Activated naive CD4-positive, alpha-beta T cell treated with Interleukin-2 at 50 U/mL for 16 hours (primary cell): ENCODE measurements around the gene GPR135.

Experiments
- DNase-seq: peaks from one replicate; pipeline ENCODE4 v3.0.0-alpha.2; 2020

The GPR135 gene, protein sequence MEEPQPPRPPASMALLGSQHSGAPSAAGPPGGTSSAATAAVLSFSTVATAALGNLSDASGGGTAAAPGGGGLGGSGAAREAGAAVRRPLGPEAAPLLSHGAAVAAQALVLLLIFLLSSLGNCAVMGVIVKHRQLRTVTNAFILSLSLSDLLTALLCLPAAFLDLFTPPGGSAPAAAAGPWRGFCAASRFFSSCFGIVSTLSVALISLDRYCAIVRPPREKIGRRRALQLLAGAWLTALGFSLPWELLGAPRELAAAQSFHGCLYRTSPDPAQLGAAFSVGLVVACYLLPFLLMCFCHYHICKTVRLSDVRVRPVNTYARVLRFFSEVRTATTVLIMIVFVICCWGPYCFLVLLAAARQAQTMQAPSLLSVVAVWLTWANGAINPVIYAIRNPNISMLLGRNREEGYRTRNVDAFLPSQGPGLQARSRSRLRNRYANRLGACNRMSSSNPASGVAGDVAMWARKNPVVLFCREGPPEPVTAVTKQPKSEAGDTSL

DNA sequence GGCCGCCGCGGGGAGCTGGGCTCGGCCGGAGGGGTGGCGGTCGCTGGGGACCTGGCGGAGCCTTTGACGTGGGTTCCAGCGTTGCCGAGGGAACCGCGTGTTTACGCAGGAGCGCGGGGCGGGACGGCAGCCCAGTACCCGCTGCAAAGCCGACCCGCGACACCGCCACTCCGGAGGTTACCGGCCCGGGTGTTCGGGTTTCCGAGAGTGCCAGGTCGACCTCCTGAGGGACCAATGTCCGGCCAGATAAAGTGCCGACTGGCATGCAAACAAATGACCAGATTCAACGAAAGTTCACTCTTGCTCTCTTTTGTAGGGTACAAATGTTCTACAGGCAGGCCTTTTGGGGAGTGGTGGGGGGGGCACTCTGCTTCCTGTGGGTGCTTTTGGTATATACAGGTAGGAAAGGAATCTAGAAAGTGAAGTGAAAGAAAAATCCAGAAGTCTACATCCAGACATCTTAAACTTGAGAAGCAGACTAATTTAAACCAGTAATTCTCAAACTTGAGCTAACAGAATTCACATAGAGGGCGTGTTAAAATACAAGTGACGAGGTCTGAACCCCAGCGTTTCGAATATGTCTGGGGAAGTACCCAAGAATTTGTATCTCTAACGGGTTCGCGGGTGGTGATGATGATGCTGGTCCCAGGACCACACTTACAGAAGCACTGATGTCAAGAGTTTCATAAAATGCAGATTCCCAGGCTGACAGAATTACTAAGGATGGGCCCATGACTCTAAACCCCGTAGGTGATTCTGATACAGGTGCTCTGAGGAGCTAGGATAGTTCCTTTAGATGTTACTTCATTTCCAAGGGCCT is at the start of gene GPR135:
GPR135 (minus strand) TSS at position 65 of the 820 bp plus-strand sequence. CDS start 154 bp downstream, outside the sequence.
- DNase-seq = no peak

DNA sequence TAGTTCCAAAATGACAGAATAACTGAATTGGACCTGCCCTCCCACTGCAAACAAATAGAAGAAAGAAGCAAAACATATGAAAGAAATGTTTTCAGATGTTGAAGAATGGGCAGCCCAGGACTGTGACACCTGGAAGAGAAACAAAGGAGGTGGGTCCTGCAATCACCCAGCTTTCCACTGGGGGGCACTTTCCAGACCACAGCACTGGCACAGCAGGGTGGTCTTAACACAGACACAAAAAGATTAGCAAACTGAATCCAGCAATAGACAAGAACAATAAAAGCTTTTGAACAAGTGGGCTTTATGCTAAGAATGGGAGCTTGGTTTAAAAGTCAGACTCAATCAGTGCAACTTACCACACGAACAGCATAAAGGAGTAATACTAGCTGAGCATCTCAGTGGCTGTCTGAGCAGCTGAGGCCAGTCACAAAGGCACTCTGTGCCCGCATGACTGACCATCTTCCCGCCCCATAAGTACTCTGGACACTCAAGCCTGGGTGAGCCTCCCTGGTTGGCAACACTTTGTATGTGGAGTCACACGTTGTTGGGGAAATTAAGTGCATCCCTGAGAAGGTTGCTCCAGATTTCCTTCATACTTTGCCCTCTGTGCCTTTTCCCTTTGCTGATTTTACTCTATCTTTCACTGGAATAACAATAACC is 46.9 kb upstream of the GPR135 start:
- DNase-seq = no peak

DNA sequence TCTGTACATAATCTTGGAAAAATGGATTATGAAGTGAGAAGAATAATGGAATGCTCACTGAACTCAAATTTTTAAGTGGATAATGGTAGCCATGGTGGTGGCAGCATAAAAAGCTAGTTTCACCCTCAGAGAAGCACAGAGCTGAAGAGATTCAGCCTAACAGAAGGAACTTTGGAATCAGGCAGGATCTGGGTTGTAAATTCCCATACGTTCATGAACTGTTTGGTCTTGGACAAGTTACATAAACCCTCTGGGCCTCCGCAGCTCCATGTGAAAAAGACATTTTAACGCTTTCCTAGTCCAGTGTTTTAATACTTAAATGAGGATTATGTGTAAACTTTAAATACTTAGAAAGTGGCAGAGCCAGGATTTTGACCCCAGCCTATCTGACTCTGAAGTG is 45.8 kb upstream of the GPR135 start:
- DNase-seq = no peak

DNA sequence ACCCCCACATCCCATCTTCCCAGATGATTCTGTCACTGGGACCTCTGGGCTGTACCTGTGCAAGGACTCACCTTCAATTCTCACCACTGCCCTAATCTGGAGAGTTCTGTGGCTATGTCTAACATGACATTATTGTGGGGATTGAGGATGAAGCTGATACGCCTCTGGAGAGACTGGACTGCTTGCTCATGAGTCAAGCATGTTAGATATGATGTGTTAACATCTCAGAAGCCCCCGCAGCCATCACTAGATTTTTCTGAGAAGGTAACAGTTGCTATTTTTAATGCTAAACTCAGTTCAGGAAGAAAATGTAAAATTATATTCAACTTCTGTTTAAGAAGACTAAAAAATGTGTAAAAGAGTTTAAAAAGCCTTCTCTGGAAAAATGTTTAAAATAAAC is 44.8 kb upstream of the GPR135 start:
- no peak for DNase-seq

DNA sequence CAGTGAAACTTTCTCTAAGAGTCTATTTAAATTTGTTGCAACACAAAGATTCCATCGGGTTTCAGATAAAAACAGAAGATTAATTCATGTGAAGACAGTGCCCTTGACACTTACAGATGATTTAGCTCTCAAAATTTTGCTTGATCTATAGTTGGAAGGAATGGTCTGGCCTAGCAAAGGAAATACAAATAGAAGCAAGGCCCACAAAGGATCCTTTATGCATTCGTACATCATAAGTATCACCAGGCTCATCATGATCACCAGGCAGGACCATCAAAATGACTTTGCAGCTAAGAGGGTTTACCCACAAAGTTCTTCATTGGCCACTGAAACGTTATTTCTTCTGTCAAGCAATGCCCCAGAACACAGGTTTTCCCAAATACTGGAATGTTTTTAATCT is 43.9 kb upstream of the GPR135 start:
- DNase-seq = no peak

DNA sequence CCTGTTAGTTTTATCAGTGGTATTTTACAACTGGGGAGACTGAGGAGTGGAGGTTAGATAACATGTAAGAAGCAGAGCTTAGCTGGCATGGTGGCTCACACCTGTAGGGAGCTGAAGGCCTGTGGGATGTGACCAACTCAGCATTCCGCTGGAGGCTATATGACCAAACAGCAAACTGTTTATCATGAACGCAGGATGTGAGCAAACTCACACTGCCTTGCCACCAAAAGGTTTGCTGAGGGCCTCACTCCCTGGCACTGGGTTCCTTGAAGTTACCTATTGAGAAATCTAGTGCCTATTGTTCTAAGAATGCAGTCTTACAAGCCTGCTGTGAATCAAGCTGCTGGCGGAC is 42.5 kb upstream of the GPR135 start:
- no peak for DNase-seq

DNA sequence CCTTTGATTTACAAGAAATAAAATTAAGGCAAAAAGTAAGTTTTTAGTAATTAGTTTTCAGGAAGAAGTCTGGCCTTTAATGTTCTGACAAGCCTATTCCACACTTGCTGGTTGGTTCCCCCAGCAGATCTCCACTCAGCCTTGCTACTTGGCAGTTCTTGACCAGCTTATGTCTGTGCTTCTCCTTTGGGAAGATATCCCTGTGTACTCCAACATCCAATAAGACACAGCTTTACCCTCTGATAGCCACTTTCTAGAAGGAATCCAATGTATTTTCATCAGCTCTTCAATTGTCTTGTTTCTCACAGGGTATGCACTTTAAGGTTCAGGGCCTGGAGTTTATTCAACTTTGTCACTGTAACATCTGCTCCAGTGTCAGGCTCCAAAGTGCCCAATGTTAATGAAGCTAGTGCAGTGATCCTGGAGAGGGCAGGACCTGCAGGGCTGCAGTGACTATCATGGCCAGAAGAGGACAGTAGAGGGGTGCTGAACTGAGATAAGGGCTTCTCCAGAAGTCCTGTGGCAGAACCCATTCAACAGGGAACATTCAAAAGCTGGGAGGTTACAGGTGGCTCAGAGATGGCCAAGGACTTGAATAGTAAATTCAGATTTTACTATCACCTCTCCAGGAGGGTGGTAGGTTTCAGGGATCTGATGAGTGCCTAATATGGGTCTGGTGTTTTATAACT is 42.0 kb upstream of the GPR135 start:
- peak; percentile 38 for DNase-seq

DNA sequence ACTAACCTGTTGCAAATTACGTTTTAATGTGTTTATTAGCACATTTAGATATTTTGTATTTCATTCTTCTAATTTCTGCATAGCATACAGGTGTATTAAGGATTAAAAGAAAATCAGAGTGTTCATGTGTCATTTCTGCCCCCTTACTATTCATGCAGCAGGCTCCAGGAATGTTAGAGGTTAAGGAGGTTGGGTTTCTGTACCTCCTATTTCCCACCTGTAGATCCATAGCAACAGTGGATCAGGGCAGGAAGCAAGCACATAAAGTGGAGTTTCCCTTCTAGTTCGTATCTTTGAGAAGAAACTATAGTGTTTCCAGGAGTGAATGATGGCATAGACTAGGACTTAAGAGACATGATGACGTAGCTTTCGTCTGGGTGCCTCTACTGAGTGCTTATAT is 38.1 kb upstream of the GPR135 start:
- DNase-seq = no peak

DNA sequence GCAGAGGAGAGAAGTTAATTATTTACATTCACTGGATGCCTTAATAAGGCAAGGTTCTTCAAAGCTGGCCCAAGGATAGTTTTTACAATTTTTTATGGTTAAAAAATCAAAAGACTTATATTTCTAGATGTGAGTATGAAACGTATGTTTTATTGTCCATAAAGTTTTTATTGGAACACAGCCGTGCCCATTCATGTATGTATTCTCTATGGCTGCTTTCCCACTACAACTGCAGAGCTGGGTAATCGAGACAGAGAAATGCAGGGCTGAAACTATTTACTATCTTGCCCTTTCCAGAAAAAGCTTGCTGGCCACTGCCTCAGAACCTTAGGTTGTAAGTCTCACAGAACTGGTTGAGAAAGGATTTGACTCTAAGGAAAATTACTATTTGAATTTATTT is 35.6 kb upstream of the GPR135 start:
- no peak for DNase-seq

DNA sequence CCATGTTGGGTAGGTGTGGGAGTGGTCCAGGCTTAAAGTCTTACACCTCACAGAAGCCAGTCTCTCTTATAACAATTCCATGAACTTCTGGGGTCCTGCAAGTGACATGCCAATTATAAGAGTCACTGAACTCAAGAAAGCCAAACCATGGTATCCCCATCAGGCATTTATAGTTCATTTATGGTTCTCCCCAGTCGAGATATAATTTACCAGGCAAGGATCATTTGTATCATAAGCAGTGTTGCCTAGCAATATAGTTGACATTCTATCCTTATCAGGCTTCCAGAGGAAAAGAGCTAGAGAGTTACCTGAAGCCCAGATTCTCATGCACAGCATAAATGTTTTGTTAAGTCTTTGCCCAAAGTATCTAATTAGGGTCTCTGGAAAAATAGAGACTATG is 27.2 kb upstream of the GPR135 start:
- DNase-seq = no peak

DNA sequence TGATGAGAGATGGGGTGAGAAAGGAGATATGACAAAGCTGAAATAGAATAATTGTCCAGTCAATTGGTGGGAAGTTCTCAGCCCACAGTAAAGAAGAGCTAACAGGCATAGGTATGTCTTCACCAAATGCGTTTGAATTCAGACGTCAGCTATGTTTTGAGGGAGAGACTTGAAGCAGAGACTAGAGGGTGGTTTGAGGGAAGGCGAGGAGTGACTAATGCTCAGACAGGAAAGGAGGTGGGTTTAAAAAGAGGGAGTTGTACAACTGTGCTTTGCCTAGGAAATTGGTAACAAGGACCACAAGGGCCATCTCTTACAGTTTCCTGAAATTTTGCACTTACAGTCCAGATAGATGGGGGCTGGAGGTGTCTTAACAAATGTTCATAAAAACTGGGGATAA is 25.6 kb upstream of the GPR135 start:
- DNase-seq = no peak

DNA sequence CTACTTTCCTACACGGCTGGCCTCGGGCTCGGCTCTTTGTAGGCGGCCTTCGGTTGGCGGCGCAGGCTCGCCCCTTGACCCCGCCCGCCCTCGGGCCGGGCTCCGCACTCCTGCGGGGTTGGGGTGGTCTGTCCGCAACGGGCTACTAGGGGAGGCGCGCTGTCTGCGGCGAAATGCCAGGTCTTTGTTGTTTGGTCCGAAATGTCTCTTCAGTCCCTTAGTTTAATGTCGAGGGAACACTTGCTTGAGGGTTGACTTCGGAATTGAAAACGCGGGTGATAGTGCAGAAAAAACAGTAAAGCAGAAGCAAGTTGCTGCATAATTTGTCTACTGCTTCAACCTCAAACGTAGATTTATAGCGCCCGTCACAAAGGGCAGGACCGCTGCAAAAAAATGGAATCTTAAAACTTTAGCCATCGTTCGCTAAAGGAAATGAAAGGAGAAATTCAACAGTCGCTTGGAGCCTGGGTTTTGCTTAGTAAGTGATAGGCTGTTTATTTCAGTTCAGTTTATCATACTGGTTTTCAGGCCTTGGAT is 19.5 kb upstream of the GPR135 start:
- no peak for DNase-seq

DNA sequence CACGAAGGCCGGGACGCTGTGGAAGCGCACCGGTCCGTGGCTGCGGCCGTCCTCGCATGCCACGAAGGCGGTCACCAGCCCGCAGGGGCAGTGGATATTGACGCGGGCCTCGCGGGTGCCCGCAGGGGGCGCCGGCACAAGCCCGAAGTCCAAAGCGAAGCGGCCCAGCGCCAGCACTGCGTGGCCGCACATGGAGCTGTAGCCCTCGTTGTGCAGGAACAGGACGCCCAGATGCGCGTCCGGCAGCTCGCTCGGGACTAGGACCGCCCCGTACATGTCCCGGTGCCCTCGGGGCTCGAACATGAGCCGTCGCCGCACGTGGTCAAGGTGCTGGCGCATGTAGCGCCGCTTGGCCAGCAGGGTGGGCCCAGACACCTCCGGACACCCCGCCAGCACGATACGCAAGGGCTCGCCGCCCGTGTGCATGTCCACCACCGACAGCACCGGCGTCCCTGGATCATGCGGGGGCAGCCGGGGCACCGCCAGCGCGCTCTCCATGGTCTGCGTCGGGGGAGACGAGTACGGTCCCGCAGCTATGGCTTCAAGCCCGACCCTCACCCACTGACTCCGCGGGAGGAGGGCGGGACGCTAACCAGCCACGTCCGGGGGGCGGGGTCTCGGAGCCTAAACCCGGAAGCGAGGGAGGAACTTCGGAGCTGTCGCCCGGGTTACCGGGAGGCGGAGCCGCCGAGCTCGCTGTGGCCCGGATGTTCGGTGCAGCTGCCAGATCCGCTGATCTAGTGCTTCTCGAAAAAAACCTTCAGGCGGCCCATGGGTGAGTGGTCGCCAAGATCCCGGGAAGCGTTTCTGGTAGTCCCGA is 18.8 kb upstream of the GPR135 start, which contains the start of the genes JKAMP and L3HYPDH:
JKAMP (plus strand) TSS at position 699 of the 820 bp plus-strand sequence; CDS start at position 772, 73 bp downstream.
L3HYPDH (minus strand) TSS at position 590 of the 820 bp plus-strand sequence; CDS start at position 498, 92 bp downstream.
- peak; percentile 99 for DNase-seq

DNA sequence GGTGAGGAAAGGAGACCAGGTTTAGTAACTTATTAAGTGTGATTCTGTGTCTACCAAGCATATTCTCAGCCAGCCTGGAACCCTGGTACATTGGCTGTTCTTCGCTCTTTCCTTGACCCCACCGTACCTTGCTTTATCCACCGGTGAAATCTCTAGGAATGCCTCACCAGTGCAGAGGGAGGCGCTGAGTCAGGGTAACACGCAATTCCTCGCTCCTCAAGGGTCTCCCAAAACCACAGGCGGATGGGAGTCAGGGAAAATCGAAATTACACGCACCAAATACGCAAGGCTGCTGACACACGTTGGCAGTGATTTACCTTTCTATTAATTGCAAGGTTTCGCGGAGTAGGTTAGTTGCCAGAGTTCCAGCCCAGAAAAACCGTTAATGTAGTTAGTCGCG is 18.2 kb upstream of the GPR135 start:
- DNase-seq = no peak

DNA sequence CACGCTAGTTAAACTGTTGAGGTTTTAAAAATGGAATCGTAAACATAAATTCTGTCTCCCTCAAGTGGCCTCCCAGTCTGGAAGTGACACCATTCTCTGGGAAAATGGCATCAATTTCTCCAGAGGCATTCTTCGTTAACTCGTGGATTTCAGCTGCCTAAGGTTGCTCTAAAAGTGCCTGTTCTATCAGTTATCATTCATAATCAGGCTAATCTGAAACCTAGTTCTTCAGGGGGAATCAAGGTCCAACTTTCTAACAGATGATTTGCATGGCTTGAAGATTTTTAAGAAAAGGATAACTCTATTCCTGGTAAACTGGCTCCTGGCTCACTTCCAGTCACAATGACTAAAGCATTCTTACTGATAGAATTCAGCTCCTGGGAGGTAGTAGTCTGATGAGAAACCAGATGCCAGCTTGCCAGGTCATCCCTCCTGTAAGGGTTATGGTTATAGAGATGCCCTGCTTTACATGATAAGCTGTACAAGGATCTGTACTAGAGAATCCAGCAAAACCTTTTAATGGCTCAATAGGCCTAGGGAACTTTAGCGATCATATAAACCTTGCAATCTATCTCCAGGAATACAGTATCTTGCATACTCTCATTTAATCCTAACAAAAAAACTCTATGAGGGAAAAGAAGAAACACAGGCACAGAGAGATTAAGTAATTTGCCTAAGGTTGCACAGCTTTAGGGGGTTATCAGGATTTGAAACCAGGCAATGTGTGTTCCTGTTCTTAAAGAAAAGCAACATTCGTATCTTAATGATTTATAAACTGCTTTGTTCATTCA is 17.6 kb upstream of the GPR135 start:
- DNase-seq = no peak

DNA sequence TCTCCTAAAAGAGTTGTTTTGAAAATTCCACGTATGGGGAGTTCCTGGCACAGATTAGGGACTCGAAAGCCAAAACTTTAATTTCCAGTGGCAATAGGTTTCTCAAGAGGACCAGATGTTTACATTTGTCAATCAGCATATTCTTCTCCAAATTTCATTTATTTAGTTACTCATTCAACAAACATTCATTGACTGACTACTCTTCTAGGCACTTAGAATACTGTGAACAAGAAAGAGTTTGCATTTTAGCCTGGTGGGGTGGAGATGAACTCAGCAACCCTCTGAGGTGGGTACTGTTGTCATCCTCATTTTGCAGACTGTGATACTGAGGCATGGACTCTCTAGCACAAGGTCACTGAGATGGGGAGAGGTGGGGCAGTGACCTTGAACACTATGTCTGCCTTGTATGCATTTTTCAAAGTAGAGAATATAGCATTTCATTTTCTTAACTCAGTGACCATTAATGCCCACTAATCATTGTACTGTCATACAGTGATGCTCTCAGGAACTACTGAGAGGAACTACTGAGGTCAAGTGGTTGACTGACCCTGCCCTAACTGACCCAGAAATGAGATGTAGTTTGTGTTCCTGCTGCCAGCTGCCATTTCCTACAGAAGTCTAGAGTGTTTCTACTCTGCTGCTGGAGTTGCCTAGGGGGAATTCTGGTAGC is 16.8 kb upstream of the GPR135 start:
- DNase-seq = no peak

DNA sequence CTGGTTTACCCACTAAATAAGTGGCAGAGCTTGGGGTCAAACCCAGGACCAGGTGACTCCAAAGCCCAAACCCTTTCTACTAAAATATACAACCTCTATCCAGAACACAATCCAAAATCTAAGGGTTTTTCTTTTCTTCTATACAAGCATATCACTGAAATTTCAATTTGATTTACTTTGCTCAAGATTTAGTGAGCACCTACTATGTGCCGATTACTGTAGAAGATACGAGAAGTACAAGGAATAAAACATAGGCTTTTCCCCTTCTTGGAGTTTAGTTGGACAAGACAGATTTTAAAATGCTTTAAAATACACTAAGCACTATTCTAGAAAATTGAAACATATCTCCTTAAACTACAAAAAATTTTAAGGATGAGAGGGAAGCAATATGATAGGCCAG is 16.2 kb upstream of the GPR135 start:
- DNase-seq = no peak

DNA sequence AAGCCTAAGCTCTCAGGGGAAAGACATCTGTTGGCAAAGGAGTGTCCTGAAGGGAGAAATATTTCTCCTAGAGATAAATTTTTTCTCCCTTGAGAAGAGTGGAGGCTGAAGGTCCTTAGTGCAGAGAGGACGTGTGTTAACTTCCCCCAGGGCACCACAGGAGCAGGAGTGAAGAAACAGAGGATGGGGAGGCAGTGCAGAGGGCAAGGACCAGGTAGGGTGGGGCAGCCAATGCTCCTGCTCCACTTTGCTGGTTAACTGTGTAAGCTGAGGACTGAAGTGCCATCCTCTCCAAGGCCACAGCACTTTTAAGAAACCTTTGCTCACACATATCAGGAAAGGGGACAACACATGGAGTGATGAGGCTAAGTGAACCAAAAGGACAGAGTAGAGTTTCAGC is 15.0 kb upstream of the GPR135 start:
- no peak for DNase-seq

DNA sequence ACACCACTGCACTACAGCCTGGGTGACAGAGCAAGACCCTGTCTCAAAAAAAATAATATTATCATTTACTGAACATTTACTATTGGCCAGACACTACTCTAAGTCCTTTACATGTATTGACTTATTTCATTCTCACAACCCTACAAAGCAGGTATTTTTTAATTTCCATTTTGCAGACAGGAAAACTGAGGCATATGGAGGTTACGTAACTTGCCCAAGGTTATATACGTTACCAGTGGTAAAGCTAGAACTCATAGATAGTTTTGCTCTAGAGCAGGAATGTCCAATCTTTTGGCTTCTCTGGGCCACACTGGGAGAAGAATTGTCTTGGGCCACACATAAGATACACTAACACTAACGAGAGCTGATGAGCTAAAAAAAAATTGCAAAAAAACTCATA is 13.4 kb upstream of the GPR135 start:
- no peak for DNase-seq

DNA sequence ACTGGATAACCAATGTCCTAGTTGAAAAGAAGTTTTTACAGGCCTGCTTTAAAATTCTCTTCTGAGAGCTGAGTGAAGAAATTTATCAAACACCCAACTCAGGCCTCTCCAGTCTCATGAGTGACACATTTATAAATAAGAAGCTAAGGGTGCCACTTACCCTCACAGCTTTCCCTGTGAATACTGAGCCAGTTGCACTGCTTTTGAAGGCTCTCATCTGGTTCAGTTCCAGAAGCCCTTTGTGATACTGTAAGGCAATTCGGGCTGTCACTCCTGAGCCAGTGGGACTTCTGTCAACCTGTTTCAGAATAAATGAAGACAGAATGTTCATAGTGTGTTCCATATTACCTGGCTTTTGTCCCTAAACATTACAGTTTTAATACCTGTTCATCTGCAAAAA is 10.5 kb upstream of the GPR135 start:
- DNase-seq = no peak
